ENCODE measurements around the gene ZNF19. TPM values are rescaled to one million over a fixed set of nuclear protein-coding genes. Genes with fewer than 3 reads are reported as not detected.

The ZNF19 gene
- total and polyA plus RNA-seq, 2 of the 8 experiments (the other 6 are each of a cell fraction or from before 2014, with no cell fraction given): 1.5 to 3.5 TPM

DNA sequence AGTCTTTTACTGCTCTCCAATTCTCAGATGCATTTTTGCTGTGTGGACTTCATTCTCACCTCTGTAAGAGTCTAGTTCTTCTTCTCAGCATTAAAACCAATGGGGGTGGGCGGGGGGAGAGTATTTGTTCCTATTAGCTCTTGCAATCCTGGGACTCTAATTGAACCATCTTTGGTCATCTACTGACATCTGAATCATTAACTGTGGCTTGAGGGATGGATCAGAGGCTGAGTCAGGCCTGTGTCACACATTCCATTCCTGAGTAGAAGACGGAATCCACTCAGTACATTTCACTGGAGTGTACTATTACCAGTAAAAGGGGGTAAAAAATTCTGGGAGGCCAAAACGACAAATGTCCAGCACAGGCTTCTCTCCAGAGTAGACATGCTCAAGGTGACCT, 14.3 kb downstream of the ZNF19 start (continued):
- TF ChIP-seq, protein P1, sequence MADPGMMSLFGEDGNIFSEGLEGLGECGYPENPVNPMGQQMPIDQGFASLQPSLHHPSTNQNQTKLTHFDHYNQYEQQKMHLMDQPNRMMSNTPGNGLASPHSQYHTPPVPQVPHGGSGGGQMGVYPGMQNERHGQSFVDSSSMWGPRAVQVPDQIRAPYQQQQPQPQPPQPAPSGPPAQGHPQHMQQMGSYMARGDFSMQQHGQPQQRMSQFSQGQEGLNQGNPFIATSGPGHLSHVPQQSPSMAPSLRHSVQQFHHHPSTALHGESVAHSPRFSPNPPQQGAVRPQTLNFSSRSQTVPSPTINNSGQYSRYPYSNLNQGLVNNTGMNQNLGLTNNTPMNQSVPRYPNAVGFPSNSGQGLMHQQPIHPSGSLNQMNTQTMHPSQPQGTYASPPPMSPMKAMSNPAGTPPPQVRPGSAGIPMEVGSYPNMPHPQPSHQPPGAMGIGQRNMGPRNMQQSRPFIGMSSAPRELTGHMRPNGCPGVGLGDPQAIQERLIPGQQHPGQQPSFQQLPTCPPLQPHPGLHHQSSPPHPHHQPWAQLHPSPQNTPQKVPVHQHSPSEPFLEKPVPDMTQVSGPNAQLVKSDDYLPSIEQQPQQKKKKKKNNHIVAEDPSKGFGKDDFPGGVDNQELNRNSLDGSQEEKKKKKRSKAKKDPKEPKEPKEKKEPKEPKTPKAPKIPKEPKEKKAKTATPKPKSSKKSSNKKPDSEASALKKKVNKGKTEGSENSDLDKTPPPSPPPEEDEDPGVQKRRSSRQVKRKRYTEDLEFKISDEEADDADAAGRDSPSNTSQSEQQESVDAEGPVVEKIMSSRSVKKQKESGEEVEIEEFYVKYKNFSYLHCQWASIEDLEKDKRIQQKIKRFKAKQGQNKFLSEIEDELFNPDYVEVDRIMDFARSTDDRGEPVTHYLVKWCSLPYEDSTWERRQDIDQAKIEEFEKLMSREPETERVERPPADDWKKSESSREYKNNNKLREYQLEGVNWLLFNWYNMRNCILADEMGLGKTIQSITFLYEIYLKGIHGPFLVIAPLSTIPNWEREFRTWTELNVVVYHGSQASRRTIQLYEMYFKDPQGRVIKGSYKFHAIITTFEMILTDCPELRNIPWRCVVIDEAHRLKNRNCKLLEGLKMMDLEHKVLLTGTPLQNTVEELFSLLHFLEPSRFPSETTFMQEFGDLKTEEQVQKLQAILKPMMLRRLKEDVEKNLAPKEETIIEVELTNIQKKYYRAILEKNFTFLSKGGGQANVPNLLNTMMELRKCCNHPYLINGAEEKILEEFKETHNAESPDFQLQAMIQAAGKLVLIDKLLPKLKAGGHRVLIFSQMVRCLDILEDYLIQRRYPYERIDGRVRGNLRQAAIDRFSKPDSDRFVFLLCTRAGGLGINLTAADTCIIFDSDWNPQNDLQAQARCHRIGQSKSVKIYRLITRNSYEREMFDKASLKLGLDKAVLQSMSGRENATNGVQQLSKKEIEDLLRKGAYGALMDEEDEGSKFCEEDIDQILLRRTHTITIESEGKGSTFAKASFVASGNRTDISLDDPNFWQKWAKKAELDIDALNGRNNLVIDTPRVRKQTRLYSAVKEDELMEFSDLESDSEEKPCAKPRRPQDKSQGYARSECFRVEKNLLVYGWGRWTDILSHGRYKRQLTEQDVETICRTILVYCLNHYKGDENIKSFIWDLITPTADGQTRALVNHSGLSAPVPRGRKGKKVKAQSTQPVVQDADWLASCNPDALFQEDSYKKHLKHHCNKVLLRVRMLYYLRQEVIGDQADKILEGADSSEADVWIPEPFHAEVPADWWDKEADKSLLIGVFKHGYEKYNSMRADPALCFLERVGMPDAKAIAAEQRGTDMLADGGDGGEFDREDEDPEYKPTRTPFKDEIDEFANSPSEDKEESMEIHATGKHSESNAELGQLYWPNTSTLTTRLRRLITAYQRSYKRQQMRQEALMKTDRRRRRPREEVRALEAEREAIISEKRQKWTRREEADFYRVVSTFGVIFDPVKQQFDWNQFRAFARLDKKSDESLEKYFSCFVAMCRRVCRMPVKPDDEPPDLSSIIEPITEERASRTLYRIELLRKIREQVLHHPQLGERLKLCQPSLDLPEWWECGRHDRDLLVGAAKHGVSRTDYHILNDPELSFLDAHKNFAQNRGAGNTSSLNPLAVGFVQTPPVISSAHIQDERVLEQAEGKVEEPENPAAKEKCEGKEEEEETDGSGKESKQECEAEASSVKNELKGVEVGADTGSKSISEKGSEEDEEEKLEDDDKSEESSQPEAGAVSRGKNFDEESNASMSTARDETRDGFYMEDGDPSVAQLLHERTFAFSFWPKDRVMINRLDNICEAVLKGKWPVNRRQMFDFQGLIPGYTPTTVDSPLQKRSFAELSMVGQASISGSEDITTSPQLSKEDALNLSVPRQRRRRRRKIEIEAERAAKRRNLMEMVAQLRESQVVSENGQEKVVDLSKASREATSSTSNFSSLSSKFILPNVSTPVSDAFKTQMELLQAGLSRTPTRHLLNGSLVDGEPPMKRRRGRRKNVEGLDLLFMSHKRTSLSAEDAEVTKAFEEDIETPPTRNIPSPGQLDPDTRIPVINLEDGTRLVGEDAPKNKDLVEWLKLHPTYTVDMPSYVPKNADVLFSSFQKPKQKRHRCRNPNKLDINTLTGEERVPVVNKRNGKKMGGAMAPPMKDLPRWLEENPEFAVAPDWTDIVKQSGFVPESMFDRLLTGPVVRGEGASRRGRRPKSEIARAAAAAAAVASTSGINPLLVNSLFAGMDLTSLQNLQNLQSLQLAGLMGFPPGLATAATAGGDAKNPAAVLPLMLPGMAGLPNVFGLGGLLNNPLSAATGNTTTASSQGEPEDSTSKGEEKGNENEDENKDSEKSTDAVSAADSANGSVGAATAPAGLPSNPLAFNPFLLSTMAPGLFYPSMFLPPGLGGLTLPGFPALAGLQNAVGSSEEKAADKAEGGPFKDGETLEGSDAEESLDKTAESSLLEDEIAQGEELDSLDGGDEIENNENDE (IDR thresholded peaks at IDR 0.05; ENCODE audit: insufficient replicate concordance, low read length): no peak
- TF ChIP-seq SIX5 (IDR thresholded peaks at IDR 0.05; ENCODE audit: low read depth, low read length) (no peak), KDM5A (IDR thresholded peaks at IDR 0.05; ENCODE audit: low read length) (no peak), BACH1 (IDR thresholded peaks at IDR 0.05; ENCODE audit: low read length) (no peak), SIN3A (conservative IDR thresholded peaks at IDR 0.05 in 1 of 2, IDR thresholded peaks at IDR 0.05 in 1 of 2; ENCODE audit: low read depth in 1 of 2, low read length in 2 of 2) (no peak), JUND (IDR thresholded peaks at IDR 0.05; ENCODE audit: low read length) (no peak), RFX5 (IDR thresholded peaks at IDR 0.05; ENCODE audit: borderline replicate concordance, low read depth, low read length) (no peak), EGR1 (IDR thresholded peaks at IDR 0.05; ENCODE audit: borderline replicate concordance, low read depth, low read length) (no peak), RAD21 (IDR thresholded peaks at IDR 0.05 in 1 of 2, conservative IDR thresholded peaks at IDR 0.05 in 1 of 2; ENCODE audit: low read depth in 2 of 2, low read length in 2 of 2) (no peak), NANOG (IDR thresholded peaks at IDR 0.05; ENCODE audit: insufficient read depth, low read depth, low read length, poor library complexity, severe bottlenecking) (no peak)

All from H1 (cell line).